HAP-1 (cell line): Measurements from ENCODE around the gene NEK6.
A peak's percentile ranks its signal among the peaks of the same experiment; 100 is the strongest.
"Not testable (repeated sequence)": the region's sequence is repeated elsewhere in the genome, so short reads cannot be mapped to it uniquely, and the experiment has no call there.

Experiments used
- DNase-seq, 2 experiments: peaks; one replicate each; pipeline ENCODE4 v3.0.0-alpha.2; 2016 to 2020; ENCODE audit warnings: low spot score in 2 of 2
- H3K27me3 ChIP-seq: fragments of 250-450 bp; sonication (Bioruptor Pico); 2 replicates; pipeline ENCODE4 v1.5.1; 2020; ENCODE audit warnings: low read depth, mild to moderate bottlenecking, moderate library complexity
- H3K36me3 ChIP-seq: fragments of 250-450 bp; sonication (Bioruptor Pico); replicated peaks from 2 replicates; pipeline ENCODE4 v1.5.1; 2020; ENCODE audit warnings: mild to moderate bottlenecking
- H3K4me1 ChIP-seq: fragments of 250-450 bp; sonication (Bioruptor Pico); 2 replicates; pipeline ENCODE4 v1.5.1; 2020; ENCODE audit warnings: mild to moderate bottlenecking
- H3K4me3 ChIP-seq: fragments of 250-450 bp; sonication (Bioruptor Pico); 2 replicates; pipeline ENCODE4 v1.5.1; 2020; ENCODE audit warnings: mild to moderate bottlenecking, moderate library complexity
- H3K9me3 ChIP-seq: fragments of 250-450 bp; sonication (Bioruptor Pico); 2 replicates; pipeline ENCODE4 v1.5.1; 2020; ENCODE audit warnings: mild to moderate bottlenecking, moderate library complexity
- in situ Hi-C: fragments of 300-500 bp; cut with MboI; formaldehyde crosslinking; loops from 3 replicates; pipeline ENCODE4 v1.14.3; 2020; ENCODE audit warnings: low sequenced_read_pairs, inconsistent platforms, mixed read lengths

The NEK6 gene

GRCh38 chr9:124247393-124247792, 10.4 kb upstream of the NEK6 start:
- H3K4me1 ChIP-seq, H3K9me3 ChIP-seq, in situ Hi-C loops, H3K27me3 ChIP-seq, H3K36me3 ChIP-seq, H3K4me3 ChIP-seq, DNase-seq: not testable (repeated sequence)

- Histone ChIP-seq H3K27me3 (no peaks in the 10 kb centered on the region), H3K36me3 (no peaks in the 10 kb centered on the region), H3K9me3 (no peaks in the 10 kb centered on the region), H3K4me1 (no peaks in the 10 kb centered on the region), H3K4me3 (no peak overlapping the region)
- DNase-seq = no peak
- in situ Hi-C loops = no loop called here
Observed at GRCh38 chr9:124248066-124248465, 9.7 kb upstream of the NEK6 start.

- Histone ChIP-seq H3K4me1 (no peaks in the 10 kb centered on the region), H3K9me3 (no peaks in the 10 kb centered on the region), H3K27me3 (no peaks in the 10 kb centered on the region), H3K36me3 (no peaks in the 10 kb centered on the region), H3K4me3 (no peak overlapping the region)
- in situ Hi-C loops = no loop called here
- DNase-seq = no peak
Observed at GRCh38 chr9:124248960-124249359, 8.8 kb upstream of the NEK6 start.

- Histone ChIP-seq H3K4me3 (no peak overlapping the region), H3K36me3 (no peaks in the 10 kb centered on the region), H3K4me1 (no peaks in the 10 kb centered on the region), H3K9me3 (no peaks in the 10 kb centered on the region), H3K27me3 (no peaks in the 10 kb centered on the region)
- in situ Hi-C loops = no loop called here
- no peak for DNase-seq
Observed at GRCh38 chr9:124251204-124251603, 6.5 kb upstream of the NEK6 start.

- Histone ChIP-seq H3K4me1 (no peaks in the 10 kb centered on the region), H3K4me3 (no peak overlapping the region), H3K9me3 (no peaks in the 10 kb centered on the region), H3K36me3 (no peaks in the 10 kb centered on the region), H3K27me3 (no peaks in the 10 kb centered on the region)
- in situ Hi-C loops = no loop called here
- DNase-seq = no peak
Observed at GRCh38 chr9:124251605-124252378, 6.0 kb upstream of the NEK6 start.

- in situ Hi-C loops, H3K27me3 ChIP-seq: not testable (repeated sequence)
Observed at GRCh38 chr9:124252878-124253277, 4.9 kb upstream of the NEK6 start.

GRCh38 chr9:124254261-124254682, 3.5 kb upstream of the NEK6 start:
- H3K27me3 ChIP-seq = no peaks in the 10 kb centered on the region
- H3K4me3 ChIP-seq = no peak overlapping the region
- in situ Hi-C loops = no loop called here
- H3K9me3 ChIP-seq = no peaks in the 10 kb centered on the region
- H3K36me3 ChIP-seq = no peaks in the 10 kb centered on the region
- DNase-seq = no peak
- peaks cover 4% of the 10 kb centered on the region; the same call in 1 of the 2 replicates for H3K4me1 ChIP-seq

More at GRCh38 chr9:124252878-124253277, 4.9 kb upstream of the NEK6 start:
- not testable (repeated sequence) for H3K9me3 ChIP-seq, DNase-seq, H3K4me3 ChIP-seq, H3K36me3 ChIP-seq, H3K4me1 ChIP-seq

GRCh38 chr9:124255222-124255621, 2.5 kb upstream of the NEK6 start:
- no peak for DNase-seq
- Histone ChIP-seq H3K27me3 (no peaks in the 10 kb centered on the region), H3K9me3 (no peaks in the 10 kb centered on the region), H3K36me3 (no peaks in the 10 kb centered on the region), H3K4me1 (peaks cover 4% of the 10 kb centered on the region; the same call in 1 of the 2 replicates), H3K4me3 (no peak overlapping the region)
- in situ Hi-C loops = no loop called here

- H3K36me3 ChIP-seq = no peaks in the 10 kb centered on the region
- no peaks in the 10 kb centered on the region for H3K27me3 ChIP-seq
- peak; percentile 59 to 65 for DNase-seq
- no peaks in the 10 kb centered on the region for H3K9me3 ChIP-seq
- in situ Hi-C loops = no loop called here
- no peak overlapping the region for H3K4me3 ChIP-seq
- peaks cover 15% of the 10 kb centered on the region for H3K4me1 ChIP-seq
Observed at GRCh38 chr9:124256517-124257069, 1.2 kb upstream of the NEK6 start.

GRCh38 chr9:124257070-124257843, 492 bp upstream of the NEK6 start:
- in situ Hi-C loops = no loop called here
- H3K4me1 ChIP-seq = peaks cover 21% of the 10 kb centered on the region
- peak overlapping the region; percentile 32 for H3K4me3 ChIP-seq
- H3K36me3 ChIP-seq = no peaks in the 10 kb centered on the region
- H3K9me3 ChIP-seq = no peaks in the 10 kb centered on the region
- no peaks in the 10 kb centered on the region for H3K27me3 ChIP-seq
- DNase-seq = no peak

GRCh38 chr9:124258607-124259157, 933 bp downstream of the NEK6 start:
- Histone ChIP-seq H3K4me1 (peaks cover 32% of the 10 kb centered on the region), H3K4me3 (peak overlapping the region; percentile 73), H3K27me3 (no peaks in the 10 kb centered on the region), H3K9me3 (no peaks in the 10 kb centered on the region), H3K36me3 (peaks cover 7% of the 10 kb centered on the region; the same call in 1 of the 2 replicates)
- DNase-seq = peak; percentile 32 to 49
- in situ Hi-C loops = no loop called here

GRCh38 chr9:124259158-124259808, 1.5 kb downstream of the NEK6 start:
- H3K36me3 ChIP-seq = peaks cover 7% of the 10 kb centered on the region; the same call in 1 of the 2 replicates
- H3K9me3 ChIP-seq = no peaks in the 10 kb centered on the region
- H3K4me3 ChIP-seq = peak overlapping the region; percentile 73
- no peaks in the 10 kb centered on the region for H3K27me3 ChIP-seq
- in situ Hi-C loops = no loop called here
- peak; percentile 56 to 67 for DNase-seq
- peaks cover 32% of the 10 kb centered on the region for H3K4me1 ChIP-seq

- Histone ChIP-seq H3K4me3 (no peak overlapping the region), H3K9me3 (no peaks in the 10 kb centered on the region), H3K36me3 (peaks cover 7% of the 10 kb centered on the region; the same call in 1 of the 2 replicates), H3K4me1 (peaks cover 32% of the 10 kb centered on the region), H3K27me3 (no peaks in the 10 kb centered on the region)
- in situ Hi-C loops = no loop called here
- DNase-seq = peak in 1 of 2 experiments; percentile 31
Observed at GRCh38 chr9:124260769-124261603, 3.2 kb downstream of the NEK6 start.
